ENCODE results near the gene MAPT.

The MAPT gene

DNA sequence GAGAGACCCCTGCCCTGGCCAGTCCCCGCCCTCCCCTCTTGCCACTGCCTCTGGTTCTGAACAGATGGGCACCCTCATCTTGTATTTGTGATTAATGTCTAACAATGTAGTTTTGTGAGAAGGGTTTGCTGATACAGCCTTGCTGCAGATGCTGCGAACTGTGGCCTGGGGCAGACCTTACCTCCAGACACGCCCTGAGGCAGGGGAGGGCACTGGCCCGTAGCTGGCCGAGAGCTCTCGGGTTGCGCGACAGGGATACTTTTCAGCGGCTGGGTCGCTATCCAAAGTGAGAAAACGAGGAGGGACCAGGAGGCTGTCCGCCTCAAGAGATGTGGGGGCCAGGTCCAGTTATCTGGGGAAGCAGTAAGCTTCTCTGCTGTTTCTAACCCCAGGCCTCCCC lies 126.6 kb downstream of the MAPT start:
- TF ChIP-seq TEAD4 (IDR thresholded peaks at IDR 0.05) (no peak), EGR1 (IDR thresholded peaks at IDR 0.05) (no peak), NFIC (IDR thresholded peaks at IDR 0.05) (no peak)

GRCh38 chr17:46023783-46024388 lies 129.5 kb downstream of the MAPT start:
- TF ChIP-seq, protein P1, sequence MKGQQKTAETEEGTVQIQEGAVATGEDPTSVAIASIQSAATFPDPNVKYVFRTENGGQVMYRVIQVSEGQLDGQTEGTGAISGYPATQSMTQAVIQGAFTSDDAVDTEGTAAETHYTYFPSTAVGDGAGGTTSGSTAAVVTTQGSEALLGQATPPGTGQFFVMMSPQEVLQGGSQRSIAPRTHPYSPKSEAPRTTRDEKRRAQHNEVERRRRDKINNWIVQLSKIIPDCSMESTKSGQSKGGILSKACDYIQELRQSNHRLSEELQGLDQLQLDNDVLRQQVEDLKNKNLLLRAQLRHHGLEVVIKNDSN (IDR thresholded peaks at IDR 0.05), result no peak
- TF ChIP-seq, protein P2, sequence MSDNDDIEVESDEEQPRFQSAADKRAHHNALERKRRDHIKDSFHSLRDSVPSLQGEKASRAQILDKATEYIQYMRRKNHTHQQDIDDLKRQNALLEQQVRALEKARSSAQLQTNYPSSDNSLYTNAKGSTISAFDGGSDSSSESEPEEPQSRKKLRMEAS (IDR thresholded peaks at IDR 0.05), result no peak
- TF ChIP-seq EGR1 (IDR thresholded peaks at IDR 0.05) (no peak), NFIC (IDR thresholded peaks at IDR 0.05) (no peak), FOXM1 (IDR thresholded peaks at IDR 0.05; ENCODE audit: borderline replicate concordance, low read depth) (no peak), TCF12 (IDR thresholded peaks at IDR 0.05; ENCODE audit: low read depth) (no peak), TAF1 (IDR thresholded peaks at IDR 0.05; ENCODE audit: low read depth) (no peak), RAD21 (IDR thresholded peaks at IDR 0.05; ENCODE audit: low read depth) (no peak)
- TF ChIP-seq, protein P3, sequence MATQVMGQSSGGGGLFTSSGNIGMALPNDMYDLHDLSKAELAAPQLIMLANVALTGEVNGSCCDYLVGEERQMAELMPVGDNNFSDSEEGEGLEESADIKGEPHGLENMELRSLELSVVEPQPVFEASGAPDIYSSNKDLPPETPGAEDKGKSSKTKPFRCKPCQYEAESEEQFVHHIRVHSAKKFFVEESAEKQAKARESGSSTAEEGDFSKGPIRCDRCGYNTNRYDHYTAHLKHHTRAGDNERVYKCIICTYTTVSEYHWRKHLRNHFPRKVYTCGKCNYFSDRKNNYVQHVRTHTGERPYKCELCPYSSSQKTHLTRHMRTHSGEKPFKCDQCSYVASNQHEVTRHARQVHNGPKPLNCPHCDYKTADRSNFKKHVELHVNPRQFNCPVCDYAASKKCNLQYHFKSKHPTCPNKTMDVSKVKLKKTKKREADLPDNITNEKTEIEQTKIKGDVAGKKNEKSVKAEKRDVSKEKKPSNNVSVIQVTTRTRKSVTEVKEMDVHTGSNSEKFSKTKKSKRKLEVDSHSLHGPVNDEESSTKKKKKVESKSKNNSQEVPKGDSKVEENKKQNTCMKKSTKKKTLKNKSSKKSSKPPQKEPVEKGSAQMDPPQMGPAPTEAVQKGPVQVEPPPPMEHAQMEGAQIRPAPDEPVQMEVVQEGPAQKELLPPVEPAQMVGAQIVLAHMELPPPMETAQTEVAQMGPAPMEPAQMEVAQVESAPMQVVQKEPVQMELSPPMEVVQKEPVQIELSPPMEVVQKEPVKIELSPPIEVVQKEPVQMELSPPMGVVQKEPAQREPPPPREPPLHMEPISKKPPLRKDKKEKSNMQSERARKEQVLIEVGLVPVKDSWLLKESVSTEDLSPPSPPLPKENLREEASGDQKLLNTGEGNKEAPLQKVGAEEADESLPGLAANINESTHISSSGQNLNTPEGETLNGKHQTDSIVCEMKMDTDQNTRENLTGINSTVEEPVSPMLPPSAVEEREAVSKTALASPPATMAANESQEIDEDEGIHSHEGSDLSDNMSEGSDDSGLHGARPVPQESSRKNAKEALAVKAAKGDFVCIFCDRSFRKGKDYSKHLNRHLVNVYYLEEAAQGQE (IDR thresholded peaks at IDR 0.05; ENCODE audit: low read depth), result no peak

DNA sequence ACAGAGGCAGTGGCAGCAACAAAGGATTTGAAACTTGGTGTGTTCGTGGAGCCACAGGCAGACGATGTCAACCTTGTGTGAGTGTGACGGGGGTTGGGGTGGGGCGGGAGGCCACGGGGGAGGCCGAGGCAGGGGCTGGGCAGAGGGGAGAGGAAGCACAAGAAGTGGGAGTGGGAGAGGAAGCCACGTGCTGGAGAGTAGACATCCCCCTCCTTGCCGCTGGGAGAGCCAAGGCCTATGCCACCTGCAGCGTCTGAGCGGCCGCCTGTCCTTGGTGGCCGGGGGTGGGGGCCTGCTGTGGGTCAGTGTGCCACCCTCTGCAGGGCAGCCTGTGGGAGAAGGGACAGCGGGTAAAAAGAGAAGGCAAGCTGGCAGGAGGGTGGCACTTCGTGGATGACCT lies 130.2 kb downstream of the MAPT start:
- TF ChIP-seq YY1 (IDR thresholded peaks at IDR 0.05; ENCODE audit: low read depth) (no peak), CEBPB (IDR thresholded peaks at IDR 0.05) (no peak), EP300 (IDR thresholded peaks at IDR 0.05; ENCODE audit: borderline replicate concordance) (no peak), RAD21 (IDR thresholded peaks at IDR 0.05; ENCODE audit: low read depth) (no peak), FOXM1 (IDR thresholded peaks at IDR 0.05; ENCODE audit: borderline replicate concordance, low read depth) (no peak), CREB1 (IDR thresholded peaks at IDR 0.05; ENCODE audit: low read depth) (no peak), ZBTB7A (IDR thresholded peaks at IDR 0.05; ENCODE audit: low read depth) (no peak), EGR1 (IDR thresholded peaks at IDR 0.05) (no peak), NFIC (IDR thresholded peaks at IDR 0.05) (no peak), TCF12 (IDR thresholded peaks at IDR 0.05; ENCODE audit: low read depth) (no peak), TAF1 (IDR thresholded peaks at IDR 0.05; ENCODE audit: low read depth) (no peak), TEAD4 (IDR thresholded peaks at IDR 0.05) (no peak)
- TF ChIP-seq, protein P2 (IDR thresholded peaks at IDR 0.05), result no peak
- TF ChIP-seq, protein P3 (IDR thresholded peaks at IDR 0.05; ENCODE audit: low read depth), result no peak
- TF ChIP-seq, protein P1 (IDR thresholded peaks at IDR 0.05), result no peak

DNA sequence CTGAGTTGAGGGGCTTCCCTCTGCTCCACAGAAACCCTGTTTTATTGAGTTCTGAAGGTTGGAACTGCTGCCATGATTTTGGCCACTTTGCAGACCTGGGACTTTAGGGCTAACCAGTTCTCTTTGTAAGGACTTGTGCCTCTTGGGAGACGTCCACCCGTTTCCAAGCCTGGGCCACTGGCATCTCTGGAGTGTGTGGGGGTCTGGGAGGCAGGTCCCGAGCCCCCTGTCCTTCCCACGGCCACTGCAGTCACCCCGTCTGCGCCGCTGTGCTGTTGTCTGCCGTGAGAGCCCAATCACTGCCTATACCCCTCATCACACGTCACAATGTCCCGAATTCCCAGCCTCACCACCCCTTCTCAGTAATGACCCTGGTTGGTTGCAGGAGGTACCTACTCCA lies 130.7 kb downstream of the MAPT start:
- TF ChIP-seq CREB1 (IDR thresholded peaks at IDR 0.05; ENCODE audit: low read depth) (no peak), CEBPB (IDR thresholded peaks at IDR 0.05) (no peak), TEAD4 (IDR thresholded peaks at IDR 0.05) (no peak), EP300 (IDR thresholded peaks at IDR 0.05; ENCODE audit: borderline replicate concordance) (no peak), TCF12 (IDR thresholded peaks at IDR 0.05; ENCODE audit: low read depth) (no peak), TAF1 (IDR thresholded peaks at IDR 0.05; ENCODE audit: low read depth) (no peak), NFIC (IDR thresholded peaks at IDR 0.05) (no peak), EGR1 (IDR thresholded peaks at IDR 0.05) (no peak), FOXM1 (IDR thresholded peaks at IDR 0.05; ENCODE audit: borderline replicate concordance, low read depth) (no peak), ZBTB7A (IDR thresholded peaks at IDR 0.05; ENCODE audit: low read depth) (no peak), RAD21 (IDR thresholded peaks at IDR 0.05; ENCODE audit: low read depth) (no peak), YY1 (IDR thresholded peaks at IDR 0.05; ENCODE audit: low read depth) (no peak)
- TF ChIP-seq, protein P1 (IDR thresholded peaks at IDR 0.05), result no peak
- TF ChIP-seq, protein P2 (IDR thresholded peaks at IDR 0.05), result no peak
- TF ChIP-seq, protein P3 (IDR thresholded peaks at IDR 0.05; ENCODE audit: low read depth), result no peak

Data from Ishikawa (cell line).